Endothelial cell (in vitro differentiated cells): ENCODE results near the gene RNH1. TPM values are rescaled to one million over a fixed set of nuclear protein-coding genes. Genes with fewer than 3 reads are reported as not detected.
A peak's percentile ranks its signal among the peaks of the same experiment; 100 is the strongest.

Experiments
- DNase-seq: peaks from one replicate; pipeline ENCODE4 v3.0.0; 2021; ENCODE audit warnings: low spot score
- H3K27ac Mint-ChIP-seq: one replicate; pipeline ENCODE4 v1.8.0; 2021; ENCODE audit warnings: mixed read lengths, inconsistent platforms; ENCODE audit not compliant: unreplicated experiment
- H3K27me3 Mint-ChIP-seq: one replicate; pipeline ENCODE4 v1.8.0; 2021; ENCODE audit warnings: mild to moderate bottlenecking, moderate library complexity, mixed read lengths, inconsistent platforms; ENCODE audit not compliant: unreplicated experiment
- H3K36me3 Mint-ChIP-seq: one replicate; pipeline ENCODE4 v1.8.0; 2021; ENCODE audit warnings: mild to moderate bottlenecking, low read depth, mixed read lengths, inconsistent platforms; ENCODE audit not compliant: unreplicated experiment
- H3K4me1 Mint-ChIP-seq: one replicate; pipeline ENCODE4 v1.8.0; 2021; ENCODE audit warnings: mild to moderate bottlenecking, mixed read lengths, inconsistent platforms; ENCODE audit not compliant: unreplicated experiment
- H3K4me3 Mint-ChIP-seq: one replicate; pipeline ENCODE4 v1.8.0; 2021; ENCODE audit warnings: mild to moderate bottlenecking, mixed read lengths, inconsistent platforms; ENCODE audit not compliant: unreplicated experiment
- H3K9me3 Mint-ChIP-seq: one replicate; pipeline ENCODE4 v1.8.0; 2021; ENCODE audit warnings: mixed read lengths, inconsistent platforms; ENCODE audit not compliant: unreplicated experiment
- total RNA-seq: library from RNA; stranded (reverse); fragmentation: NEBNext Ultra II Directional; extraction: Animal tissue kit (Norgen Biotek cat#: 25700); gene quantifications from one replicate; pipeline ENCODE4 v1.2.1, GENCODE V29; 2021; ENCODE audit not compliant: unreplicated experiment
- TF ChIP-seq, protein P1 (sequence below): fragments of 200-600 bp; sonication (generic); IDR thresholded peaks from one replicate; pipeline ENCODE4 v1.5.0; 2021; ENCODE audit warnings: antibody characterized with exemption; ENCODE audit not compliant: unreplicated experiment

The RNH1 gene
- total RNA-seq, 1 donor from 2014 or later = 61.1 TPM

DNA sequence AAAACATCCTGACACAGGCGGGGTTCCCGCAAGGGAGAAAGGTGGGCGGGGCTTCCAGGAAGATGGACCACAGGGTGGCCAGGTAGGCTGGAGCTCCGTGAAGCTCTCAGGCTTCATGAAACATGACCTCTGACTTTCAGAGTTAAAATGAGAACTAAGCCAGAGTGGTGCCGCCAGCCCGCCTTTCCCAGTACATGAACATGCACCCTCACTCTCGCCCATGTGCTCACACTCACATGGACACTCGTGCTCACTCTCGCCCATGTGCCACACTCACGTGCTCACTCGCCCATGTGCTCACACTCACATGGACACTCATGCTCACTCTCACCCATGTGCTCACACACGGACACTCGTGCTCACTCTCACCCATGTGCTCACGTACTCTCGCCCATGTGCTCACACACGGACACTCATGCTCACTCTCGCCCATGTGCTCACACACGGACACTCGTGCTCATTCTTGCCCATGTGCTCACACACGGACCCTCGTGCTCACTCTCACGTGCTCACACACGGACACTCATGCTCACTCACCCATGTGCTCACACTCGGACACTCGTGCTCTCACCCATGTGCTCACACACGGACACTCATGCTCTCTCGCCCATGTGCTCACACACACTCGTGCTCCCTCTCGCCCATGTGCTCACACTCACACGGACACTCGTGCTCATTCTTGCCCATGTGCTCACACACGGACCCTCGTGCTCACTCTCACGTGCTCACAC, 10.0 kb downstream of the RNH1 start:
- TF ChIP-seq, protein P1, sequence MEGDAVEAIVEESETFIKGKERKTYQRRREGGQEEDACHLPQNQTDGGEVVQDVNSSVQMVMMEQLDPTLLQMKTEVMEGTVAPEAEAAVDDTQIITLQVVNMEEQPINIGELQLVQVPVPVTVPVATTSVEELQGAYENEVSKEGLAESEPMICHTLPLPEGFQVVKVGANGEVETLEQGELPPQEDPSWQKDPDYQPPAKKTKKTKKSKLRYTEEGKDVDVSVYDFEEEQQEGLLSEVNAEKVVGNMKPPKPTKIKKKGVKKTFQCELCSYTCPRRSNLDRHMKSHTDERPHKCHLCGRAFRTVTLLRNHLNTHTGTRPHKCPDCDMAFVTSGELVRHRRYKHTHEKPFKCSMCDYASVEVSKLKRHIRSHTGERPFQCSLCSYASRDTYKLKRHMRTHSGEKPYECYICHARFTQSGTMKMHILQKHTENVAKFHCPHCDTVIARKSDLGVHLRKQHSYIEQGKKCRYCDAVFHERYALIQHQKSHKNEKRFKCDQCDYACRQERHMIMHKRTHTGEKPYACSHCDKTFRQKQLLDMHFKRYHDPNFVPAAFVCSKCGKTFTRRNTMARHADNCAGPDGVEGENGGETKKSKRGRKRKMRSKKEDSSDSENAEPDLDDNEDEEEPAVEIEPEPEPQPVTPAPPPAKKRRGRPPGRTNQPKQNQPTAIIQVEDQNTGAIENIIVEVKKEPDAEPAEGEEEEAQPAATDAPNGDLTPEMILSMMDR = no peak
- peak overlapping the region; percentile 85 for H3K4me3 Mint-ChIP-seq
- H3K9me3 Mint-ChIP-seq = no peaks in the 10 kb centered on the region
- peak overlapping the region; percentile 62 for H3K27ac Mint-ChIP-seq
- peaks cover 32% of the 10 kb centered on the region for H3K36me3 Mint-ChIP-seq
- DNase-seq = no peak
- peaks cover 9% of the 10 kb centered on the region for H3K27me3 Mint-ChIP-seq
- H3K4me1 Mint-ChIP-seq = no peaks in the 10 kb centered on the region

DNA sequence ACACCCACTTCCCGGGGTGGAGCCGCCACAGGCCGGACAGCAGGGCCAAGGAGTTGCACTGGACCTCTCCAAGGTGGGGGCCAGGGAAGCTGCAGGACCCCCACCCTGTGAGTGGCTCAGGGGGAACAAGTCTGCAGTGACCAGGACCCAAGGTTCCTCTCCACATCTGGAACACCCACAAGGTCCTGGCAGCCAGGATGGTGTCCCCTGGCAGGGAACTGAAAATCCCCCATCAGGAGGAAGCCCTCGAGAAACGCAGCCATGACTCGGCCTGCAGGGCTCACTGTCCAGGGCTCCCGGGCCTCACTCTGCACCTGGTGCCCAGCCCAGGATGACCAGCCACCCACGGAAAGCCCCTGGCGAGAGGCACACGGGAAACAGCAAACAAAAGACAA, 11.5 kb downstream of the RNH1 start:
- H3K27ac Mint-ChIP-seq = no peak overlapping the region
- H3K4me1 Mint-ChIP-seq = no peaks in the 10 kb centered on the region
- H3K27me3 Mint-ChIP-seq = peaks cover 8% of the 10 kb centered on the region
- TF ChIP-seq, protein P1 = no peak
- DNase-seq = no peak
- H3K4me3 Mint-ChIP-seq = peak overlapping the region; percentile 51
- H3K9me3 Mint-ChIP-seq = no peaks in the 10 kb centered on the region
- peaks cover 32% of the 10 kb centered on the region for H3K36me3 Mint-ChIP-seq

DNA sequence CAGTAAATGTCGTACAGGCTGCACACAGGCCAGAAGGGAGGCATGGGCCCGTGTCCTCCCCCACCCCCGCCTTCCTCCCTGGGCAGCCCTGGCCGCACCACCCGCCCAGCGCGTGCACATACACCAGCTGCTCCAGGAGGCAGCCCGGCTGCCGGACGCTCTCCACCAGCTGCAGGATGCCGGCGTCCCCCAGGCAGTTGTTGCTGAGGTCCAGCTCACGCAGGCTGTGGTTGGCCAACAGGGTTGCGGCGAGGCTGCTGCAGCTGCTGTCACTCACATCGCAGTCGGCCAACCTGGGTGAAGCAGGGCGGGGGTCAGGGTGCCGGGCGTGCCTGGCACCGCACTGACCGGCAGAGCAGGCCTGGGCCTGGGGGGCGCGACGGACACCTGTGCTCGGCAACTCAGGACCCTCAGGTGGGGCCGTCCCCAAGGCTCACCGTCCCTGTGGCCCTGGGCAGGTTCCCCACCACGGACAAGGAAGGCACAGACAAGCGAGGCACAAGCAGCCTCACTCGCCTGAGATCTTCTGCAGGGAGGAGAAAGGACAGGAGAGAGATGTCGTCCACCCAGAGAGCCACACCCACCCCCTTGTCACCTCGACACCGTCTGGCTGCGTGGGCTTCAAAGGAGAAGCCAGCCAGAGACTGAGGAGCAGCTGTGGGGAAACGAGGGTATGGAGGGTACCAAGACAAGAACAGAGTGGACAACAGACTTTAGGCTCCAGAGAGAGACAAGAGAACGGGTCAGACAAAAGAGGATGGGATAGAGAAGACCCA, 12.1 kb downstream of the RNH1 start:
- peak overlapping the region; percentile 51 for H3K4me3 Mint-ChIP-seq
- H3K27me3 Mint-ChIP-seq = peaks cover 7% of the 10 kb centered on the region
- H3K36me3 Mint-ChIP-seq = peaks cover 32% of the 10 kb centered on the region
- DNase-seq = no peak
- H3K27ac Mint-ChIP-seq = no peak overlapping the region
- no peaks in the 10 kb centered on the region for H3K4me1 Mint-ChIP-seq
- TF ChIP-seq, protein P1 = no peak
- H3K9me3 Mint-ChIP-seq = no peaks in the 10 kb centered on the region

DNA sequence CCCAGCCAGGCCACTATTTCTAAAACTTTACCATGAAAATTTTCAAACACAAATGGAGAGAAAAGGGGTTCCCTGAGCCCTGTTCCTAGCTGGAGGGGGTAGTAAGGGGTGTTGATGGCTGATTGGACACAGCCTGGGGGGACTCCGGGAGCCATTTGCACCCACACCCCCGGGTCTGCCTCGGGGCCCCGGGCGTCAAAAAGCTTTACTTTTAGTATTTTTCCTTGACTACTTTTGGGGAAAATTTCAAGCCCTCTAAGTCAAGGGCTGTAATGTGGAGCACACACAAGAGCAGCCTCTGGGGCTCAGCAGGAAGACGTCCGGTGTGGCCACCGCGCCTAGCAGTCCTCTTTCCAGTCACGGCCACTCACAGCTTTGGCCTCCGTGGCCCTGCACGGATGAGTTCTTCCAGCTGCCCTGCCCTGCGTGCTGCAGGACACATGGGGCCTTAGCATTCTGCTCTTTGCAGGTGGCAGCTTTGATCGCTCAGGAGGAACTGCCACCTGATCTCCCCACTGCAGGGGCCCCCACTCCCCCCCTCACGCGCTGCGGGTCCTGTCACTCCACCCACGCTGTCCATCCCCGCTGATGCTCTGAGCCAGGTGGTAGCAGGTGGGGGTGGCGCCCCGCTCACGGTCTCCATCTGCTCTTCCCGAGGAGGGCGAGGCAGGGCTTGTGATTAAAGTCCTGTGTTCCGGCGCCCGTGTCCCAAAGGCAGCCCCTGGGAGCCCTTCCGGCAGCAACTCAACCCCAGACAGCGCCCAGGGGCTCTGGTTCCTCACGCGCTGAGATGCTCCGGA, 14.4 kb downstream of the RNH1 start:
- peaks cover 9% of the 10 kb centered on the region for H3K27me3 Mint-ChIP-seq
- no peak overlapping the region for H3K4me3 Mint-ChIP-seq
- peaks cover 29% of the 10 kb centered on the region for H3K36me3 Mint-ChIP-seq
- no peak for DNase-seq
- H3K4me1 Mint-ChIP-seq = no peaks in the 10 kb centered on the region
- H3K27ac Mint-ChIP-seq = no peak overlapping the region
- TF ChIP-seq, protein P1 = no peak
- no peaks in the 10 kb centered on the region for H3K9me3 Mint-ChIP-seq
